Pulmonary artery endothelial cell (primary cell): ENCODE data around the gene USH1C. TPM values are rescaled to one million over a fixed set of nuclear protein-coding genes. Genes with fewer than 3 reads are reported as not detected.

Experiments used
- DNase-seq: peaks from one replicate; pipeline ENCODE4 v3.0.0-alpha.2; 2011; ENCODE audit warnings: low read depth, low spot score
- total RNA-seq: library from RNA; depleted of rRNA; stranded (reverse); fragments of >200 nt; gene quantifications from 2 replicates; pipeline ENCODE4 v1.2.3, GENCODE V29; 2014

Gene USH1C
- total RNA-seq, 1 donor from 2014 or later = not detected

- no peak for DNase-seq
These were observed 4.2 kb upstream of the USH1C start for GRCh38 chr11:17548444-17548843.

- no peak for DNase-seq
These were observed 3.7 kb upstream of the USH1C start for GRCh38 chr11:17547932-17548331.

- DNase-seq = no peak
These were observed 2.9 kb upstream of the USH1C start, which contains the start of gene OTOG for GRCh38 chr11:17547051-17547577. Gene OTOG, plus strand, starts transcription at chr11:17547259. Its CDS starts 114 bp downstream, at chr11:17547373.

- DNase-seq = no peak
These were observed 2.0 kb upstream of the USH1C start for GRCh38 chr11:17546240-17546639.

GRCh38 chr11:17543574-17544180 is 539 bp downstream of the USH1C start:
- no peak for DNase-seq

- DNase-seq = no peak
These were observed 1.2 kb downstream of the USH1C start for GRCh38 chr11:17543041-17543440.

- DNase-seq = no peak
These were observed 2.0 kb downstream of the USH1C start for GRCh38 chr11:17542249-17542648.

GRCh38 chr11:17541330-17541885 is 2.8 kb downstream of the USH1C start:
- no peak for DNase-seq

GRCh38 chr11:17540807-17541206 is 3.4 kb downstream of the USH1C start:
- no peak for DNase-seq

GRCh38 chr11:17538731-17539130 is 5.5 kb downstream of the USH1C start:
- no peak for DNase-seq

- DNase-seq = no peak
These were observed 6.2 kb downstream of the USH1C start for GRCh38 chr11:17538054-17538453.

GRCh38 chr11:17537261-17537660 is 7.0 kb downstream of the USH1C start:
- no peak for DNase-seq

GRCh38 chr11:17535488-17535887 is 8.7 kb downstream of the USH1C start:
- DNase-seq = no peak

- no peak for DNase-seq
These were observed 10.3 kb downstream of the USH1C start for GRCh38 chr11:17533778-17534415.

- no peak for DNase-seq
These were observed 10.9 kb downstream of the USH1C start for GRCh38 chr11:17533341-17533740.

GRCh38 chr11:17532784-17533183 is 11.4 kb downstream of the USH1C start:
- no peak for DNase-seq

GRCh38 chr11:17531636-17532113 is 12.5 kb downstream of the USH1C start:
- no peak for DNase-seq

GRCh38 chr11:17531071-17531600 is 13.1 kb downstream of the USH1C start:
- DNase-seq = no peak

GRCh38 chr11:17529844-17530185 is 14.4 kb downstream of the USH1C start:
- no peak for DNase-seq

- no peak for DNase-seq
These were observed 15.0 kb downstream of the USH1C start for GRCh38 chr11:17528906-17529843.

GRCh38 chr11:17528181-17528691 is 16.0 kb downstream of the USH1C start:
- DNase-seq = no peak
